Astrocyte (in vitro differentiated cells and primary cell): ENCODE measurements around the gene CCDC158. TPM values are rescaled to one million over a fixed set of nuclear protein-coding genes. Genes with fewer than 3 reads are reported as not detected.
A peak's percentile ranks its signal among the peaks of the same experiment; 100 is the strongest.

Experiments used
- DNase-seq: peaks from one replicate; pipeline ENCODE4 v3.0.0-alpha.2; 2010; ENCODE audit warnings: low read depth
- FAIRE-seq: peaks from 2 replicates; lab custom pipeline; 2011; peaks lifted over from hg19 to GRCh38; lab: Jason Lieb, UNC
- H2AFZ ChIP-seq: 2 replicates; pipeline ENCODE4 v1.6.0; 2012; ENCODE audit warnings: low read depth, low read length, inconsistent platforms
- H3K27ac ChIP-seq: 2 replicates; pipeline ENCODE4 v1.5.1; 2011; ENCODE audit warnings: low read depth, low read length, inconsistent platforms
- H3K27me3 ChIP-seq: 2 replicates; pipeline ENCODE4 v1.6.0; 2011; ENCODE audit warnings: low read length, inconsistent platforms; ENCODE audit not compliant: insufficient read depth
- H3K36me3 ChIP-seq: 2 replicates; pipeline ENCODE4 v1.5.1; 2011; ENCODE audit warnings: low read length, inconsistent platforms; ENCODE audit not compliant: insufficient read depth
- H3K4me1 ChIP-seq: 2 replicates; pipeline ENCODE4 v1.5.1; 2011; ENCODE audit warnings: low read length, inconsistent platforms; ENCODE audit not compliant: insufficient read depth
- H3K4me2 ChIP-seq: 2 replicates; pipeline ENCODE4 v1.6.0; 2012; ENCODE audit warnings: low read length, inconsistent platforms
- H3K4me3 ChIP-seq: 2 replicates; pipeline ENCODE4 v1.5.1; 2011; ENCODE audit warnings: low read depth, mild to moderate bottlenecking, low read length, inconsistent platforms; ENCODE audit not compliant: insufficient read depth
- H3K79me2 ChIP-seq: 2 replicates; pipeline ENCODE4 v1.6.0; 2012; ENCODE audit warnings: mild to moderate bottlenecking, low read length, inconsistent platforms; ENCODE audit not compliant: insufficient read depth
- H3K9ac ChIP-seq: 2 replicates; pipeline ENCODE4 v1.6.0; 2012; ENCODE audit warnings: mild to moderate bottlenecking, low read length, inconsistent platforms
- H3K9me3 ChIP-seq: 2 replicates; pipeline ENCODE4 v1.5.1; 2012; ENCODE audit warnings: low read depth, mild to moderate bottlenecking, low read length, inconsistent platforms; ENCODE audit not compliant: insufficient read depth
- H4K20me1 ChIP-seq: 2 replicates; pipeline ENCODE4 v1.6.0; 2012; ENCODE audit warnings: low read length, inconsistent platforms; ENCODE audit not compliant: insufficient read depth
- H3K27ac Mint-ChIP-seq: one replicate; pipeline ENCODE4 v1.8.0; 2021; ENCODE audit warnings: mild to moderate bottlenecking, mixed read lengths; ENCODE audit not compliant: unreplicated experiment
- H3K27me3 Mint-ChIP-seq: one replicate; pipeline ENCODE4 v1.8.0; 2021; ENCODE audit warnings: low read depth, mixed read lengths; ENCODE audit not compliant: unreplicated experiment
- H3K36me3 Mint-ChIP-seq: one replicate; pipeline ENCODE4 v1.8.0; 2021; ENCODE audit warnings: low read depth, mixed read lengths; ENCODE audit not compliant: unreplicated experiment
- H3K4me1 Mint-ChIP-seq: one replicate; pipeline ENCODE4 v1.8.0; 2021; ENCODE audit warnings: low read depth, mixed read lengths; ENCODE audit not compliant: unreplicated experiment
- H3K4me3 Mint-ChIP-seq: one replicate; pipeline ENCODE4 v1.8.0; 2021; ENCODE audit warnings: mild to moderate bottlenecking, moderate library complexity, mixed read lengths; ENCODE audit not compliant: unreplicated experiment
- H3K9me3 Mint-ChIP-seq: one replicate; pipeline ENCODE4 v1.8.0; 2021; ENCODE audit warnings: mild to moderate bottlenecking, mixed read lengths; ENCODE audit not compliant: unreplicated experiment
- EZH2 ChIP-seq: IDR thresholded peaks from 2 replicates; pipeline ENCODE4 v1.6.1; 2012; ENCODE audit warnings: mild to moderate bottlenecking, low read length, inconsistent platforms; ENCODE audit not compliant: insufficient read depth
- total RNA-seq: library from RNA; stranded (reverse); gene quantifications from 2 replicates; pipeline ENCODE4 v1.2.1, GENCODE V29; 2021
- TF ChIP-seq, protein P1 (sequence below): IDR thresholded peaks from 2 replicates; pipeline ENCODE4 v1.5.1; 2011; ENCODE audit warnings: low read depth, mild to moderate bottlenecking, inconsistent platforms, low read length, moderate library complexity; ENCODE audit not compliant: insufficient read depth

Gene CCDC158
- total RNA-seq, 1 donor from 2014 or later: not detected

DNA sequence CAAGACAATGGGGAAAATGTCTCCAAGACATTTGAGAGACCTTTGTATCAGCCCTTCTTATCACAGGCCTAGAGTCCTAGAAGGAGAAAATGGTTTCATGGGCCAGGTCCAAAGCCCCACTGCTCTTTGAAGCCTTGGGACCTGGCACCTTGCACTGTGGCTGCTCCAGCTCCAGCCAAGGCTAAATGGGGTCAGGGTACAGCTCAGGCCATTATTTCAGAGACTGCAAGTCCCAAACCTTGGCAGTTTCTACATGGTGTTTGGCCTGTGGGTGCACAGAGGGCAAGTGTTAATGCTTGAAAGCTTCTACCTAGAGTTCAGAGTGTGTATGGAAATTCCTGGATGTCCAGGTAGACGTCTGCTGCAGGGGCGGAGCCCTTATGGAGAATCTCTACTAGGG lies 42.6 kb upstream of the CCDC158 start:
- no peak for FAIRE-seq
- no peak overlapping the region for H3K27ac Mint-ChIP-seq

DNA sequence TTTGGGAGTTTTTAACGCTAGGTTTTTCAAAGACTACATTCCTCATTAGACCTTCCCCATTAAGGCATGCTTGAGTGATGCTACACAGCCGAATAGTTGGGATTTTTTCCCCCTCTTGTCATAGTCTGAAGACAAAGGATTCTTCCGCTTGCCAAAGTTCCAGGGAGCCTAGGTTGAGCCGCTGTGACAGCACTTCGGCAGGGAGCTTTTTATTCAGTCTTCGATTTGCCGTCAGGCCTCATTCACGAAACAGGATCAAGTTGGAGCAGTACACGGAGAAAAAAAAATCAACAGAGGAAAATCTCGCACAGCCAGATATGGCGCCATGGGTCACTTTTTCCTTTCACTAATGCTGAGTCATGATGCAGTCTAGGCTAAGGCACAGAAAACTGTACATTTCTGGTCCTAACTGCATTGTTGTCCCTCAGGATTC lies 38.4 kb upstream of the CCDC158 start:
- no peaks in the 10 kb centered on the region for H4K20me1 ChIP-seq
- peaks cover 8% of the 10 kb centered on the region for H3K9me3 Mint-ChIP-seq
- H3K9me3 ChIP-seq: peaks cover 7% of the 10 kb centered on the region
- H2AFZ ChIP-seq: peak overlapping the region; percentile 69
- H3K36me3 Mint-ChIP-seq: peaks cover 8% of the 10 kb centered on the region
- H3K27ac Mint-ChIP-seq: peak overlapping the region; percentile 100
- H3K36me3 ChIP-seq: no peaks in the 10 kb centered on the region
- no peaks in the 10 kb centered on the region for H3K27me3 Mint-ChIP-seq
- H3K9ac ChIP-seq: peak overlapping the region; percentile 80
- TF ChIP-seq, protein P1, sequence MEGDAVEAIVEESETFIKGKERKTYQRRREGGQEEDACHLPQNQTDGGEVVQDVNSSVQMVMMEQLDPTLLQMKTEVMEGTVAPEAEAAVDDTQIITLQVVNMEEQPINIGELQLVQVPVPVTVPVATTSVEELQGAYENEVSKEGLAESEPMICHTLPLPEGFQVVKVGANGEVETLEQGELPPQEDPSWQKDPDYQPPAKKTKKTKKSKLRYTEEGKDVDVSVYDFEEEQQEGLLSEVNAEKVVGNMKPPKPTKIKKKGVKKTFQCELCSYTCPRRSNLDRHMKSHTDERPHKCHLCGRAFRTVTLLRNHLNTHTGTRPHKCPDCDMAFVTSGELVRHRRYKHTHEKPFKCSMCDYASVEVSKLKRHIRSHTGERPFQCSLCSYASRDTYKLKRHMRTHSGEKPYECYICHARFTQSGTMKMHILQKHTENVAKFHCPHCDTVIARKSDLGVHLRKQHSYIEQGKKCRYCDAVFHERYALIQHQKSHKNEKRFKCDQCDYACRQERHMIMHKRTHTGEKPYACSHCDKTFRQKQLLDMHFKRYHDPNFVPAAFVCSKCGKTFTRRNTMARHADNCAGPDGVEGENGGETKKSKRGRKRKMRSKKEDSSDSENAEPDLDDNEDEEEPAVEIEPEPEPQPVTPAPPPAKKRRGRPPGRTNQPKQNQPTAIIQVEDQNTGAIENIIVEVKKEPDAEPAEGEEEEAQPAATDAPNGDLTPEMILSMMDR: no peak
- no peak for TF ChIP-seq EZH2
- DNase-seq: peak; percentile 97
- H3K4me1 Mint-ChIP-seq: peaks cover 35% of the 10 kb centered on the region
- H3K27ac ChIP-seq: peak overlapping the region; percentile 96
- H3K4me1 ChIP-seq: peaks cover 29% of the 10 kb centered on the region
- peak overlapping the region; percentile 69 for H3K4me3 Mint-ChIP-seq
- peak; percentile 85 for FAIRE-seq
- H3K27me3 ChIP-seq: no peaks in the 10 kb centered on the region
- peak overlapping the region; percentile 73 for H3K4me2 ChIP-seq
- peak overlapping the region; percentile 27 for H3K4me3 ChIP-seq
- peaks cover 15% of the 10 kb centered on the region for H3K79me2 ChIP-seq

More for the DNA sequence above, 42.6 kb upstream of the CCDC158 start:
- Mint-ChIP-seq H3K36me3 (peaks cover 11% of the 10 kb centered on the region), H3K9me3 (peaks cover 9% of the 10 kb centered on the region), H3K27me3 (no peaks in the 10 kb centered on the region), H3K4me1 (peaks cover 27% of the 10 kb centered on the region), H3K4me3 (no peak overlapping the region)
- H3K9ac ChIP-seq: no peak overlapping the region
- no peak overlapping the region for H3K27ac ChIP-seq
- TF ChIP-seq EZH2: no peak
- TF ChIP-seq, protein P1: no peak
- no peaks in the 10 kb centered on the region for H3K36me3 ChIP-seq
- no peaks in the 10 kb centered on the region for H3K27me3 ChIP-seq
- DNase-seq: no peak
- H3K79me2 ChIP-seq: peaks cover 11% of the 10 kb centered on the region
- no peak overlapping the region for H2AFZ ChIP-seq
- peaks cover 7% of the 10 kb centered on the region for H3K9me3 ChIP-seq
- H3K4me1 ChIP-seq: peaks cover 21% of the 10 kb centered on the region
- no peak overlapping the region for H3K4me3 ChIP-seq
- no peak overlapping the region for H3K4me2 ChIP-seq
- no peaks in the 10 kb centered on the region for H4K20me1 ChIP-seq

DNA sequence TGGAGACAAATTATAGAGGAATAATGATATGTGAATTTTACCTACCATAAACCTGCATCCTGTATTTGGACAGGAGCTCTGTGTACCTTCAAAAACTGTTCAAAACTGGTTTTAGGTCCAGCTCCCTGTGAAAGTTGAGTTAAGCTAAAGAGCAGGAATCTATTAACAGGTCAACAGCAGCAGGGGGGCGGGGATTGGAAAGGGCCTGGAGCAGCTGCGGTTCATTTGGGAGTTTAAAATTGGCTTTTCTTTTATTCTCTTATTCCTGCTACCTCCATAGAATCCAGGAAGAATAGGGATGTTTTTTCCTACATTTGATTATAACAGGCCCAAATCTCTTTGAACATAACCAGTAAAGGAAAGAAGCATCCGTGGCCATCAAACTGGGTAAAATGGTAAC lies 37.9 kb upstream of the CCDC158 start:
- H3K27me3 ChIP-seq: no peaks in the 10 kb centered on the region
- H3K9ac ChIP-seq: peak overlapping the region; percentile 80
- FAIRE-seq (no peak), DNase-seq (peak; percentile 45)
- H3K36me3 Mint-ChIP-seq: peaks cover 8% of the 10 kb centered on the region
- H4K20me1 ChIP-seq: no peaks in the 10 kb centered on the region
- H3K27ac Mint-ChIP-seq: peak overlapping the region; percentile 100
- H3K36me3 ChIP-seq: no peaks in the 10 kb centered on the region
- peaks cover 7% of the 10 kb centered on the region for H3K9me3 Mint-ChIP-seq
- peaks cover 29% of the 10 kb centered on the region for H3K4me1 ChIP-seq
- H3K4me3 ChIP-seq: peak overlapping the region; percentile 27
- H3K27me3 Mint-ChIP-seq: no peaks in the 10 kb centered on the region
- H3K4me3 Mint-ChIP-seq: peak overlapping the region; percentile 69
- peak overlapping the region; percentile 73 for H3K4me2 ChIP-seq
- H3K9me3 ChIP-seq: peaks cover 4% of the 10 kb centered on the region
- peak overlapping the region; percentile 69 for H2AFZ ChIP-seq
- TF ChIP-seq, protein P1: no peak
- TF ChIP-seq EZH2: no peak
- peak overlapping the region; percentile 96 for H3K27ac ChIP-seq
- H3K4me1 Mint-ChIP-seq: peaks cover 35% of the 10 kb centered on the region
- peaks cover 15% of the 10 kb centered on the region for H3K79me2 ChIP-seq
